Measurements from ENCODE around the gene COX20.
"Not testable (repeated sequence)": the region's sequence is repeated elsewhere in the genome, so short reads cannot be mapped to it uniquely, and the experiment has no call there.

The COX20 gene

GRCh38 chr1:244835276-244836134 lies at the start of gene COX20:
COX20 (plus strand) TSS chr1:244835658; CDS start chr1:244835715, 57 bp downstream.
- peak; percentile 78 to 84 for DNase-seq (ENCODE audit: low read depth in 2 of 2)

- no peak for DNase-seq (ENCODE audit: low read depth in 2 of 2)
These were observed 46.8 kb upstream of the COX20 start for GRCh38 chr1:244788493-244789275.

GRCh38 chr1:244789276-244789580 lies 46.2 kb upstream of the COX20 start:
- no peak for DNase-seq (ENCODE audit: low read depth in 2 of 2)

- no peak for DNase-seq (ENCODE audit: low read depth in 2 of 2)
These were observed 45.7 kb upstream of the COX20 start for GRCh38 chr1:244789731-244790130.

- DNase-seq (ENCODE audit: low read depth in 2 of 2) = no peak
These were observed 44.4 kb upstream of the COX20 start for GRCh38 chr1:244791061-244791460.

GRCh38 chr1:244792188-244792850 lies 43.1 kb upstream of the COX20 start:
- no peak for DNase-seq (ENCODE audit: low read depth in 2 of 2)

- no peak for DNase-seq (ENCODE audit: low read depth in 2 of 2)
These were observed 41.4 kb upstream of the COX20 start for GRCh38 chr1:244794071-244794470.

GRCh38 chr1:244794516-244794915 lies 40.9 kb upstream of the COX20 start:
- not testable (repeated sequence) for DNase-seq (ENCODE audit: low read depth in 2 of 2)

GRCh38 chr1:244796719-244797406 lies 38.6 kb upstream of the COX20 start:
- DNase-seq (ENCODE audit: low read depth in 2 of 2) = peak; percentile 37 to 47

GRCh38 chr1:244800821-244801220 lies 34.6 kb upstream of the COX20 start:
- no peak for DNase-seq (ENCODE audit: low read depth in 2 of 2)

- peak; percentile 19 to 29 for DNase-seq (ENCODE audit: low read depth in 2 of 2)
These were observed 34.2 kb upstream of the COX20 start for GRCh38 chr1:244801246-244801645.

GRCh38 chr1:244802041-244802440 lies 33.4 kb upstream of the COX20 start:
- no peak for DNase-seq (ENCODE audit: low read depth in 2 of 2)

GRCh38 chr1:244802556-244803239 lies 32.8 kb upstream of the COX20 start:
- DNase-seq (ENCODE audit: low read depth in 2 of 2) = no peak

GRCh38 chr1:244804841-244805240 lies 30.6 kb upstream of the COX20 start:
- no peak for DNase-seq (ENCODE audit: low read depth in 2 of 2)

GRCh38 chr1:244807138-244807537 lies 28.3 kb upstream of the COX20 start:
- DNase-seq (ENCODE audit: low read depth in 2 of 2) = no peak

GRCh38 chr1:244810221-244810620 lies 25.2 kb upstream of the COX20 start:
- no peak for DNase-seq (ENCODE audit: low read depth in 2 of 2)

GRCh38 chr1:244813327-244813726 lies 22.1 kb upstream of the COX20 start:
- no peak for DNase-seq (ENCODE audit: low read depth in 2 of 2)

- DNase-seq (ENCODE audit: low read depth in 2 of 2) = no peak
These were observed 19.8 kb upstream of the COX20 start for GRCh38 chr1:244815600-244816099.

GRCh38 chr1:244817415-244817894 lies 18.0 kb upstream of the COX20 start:
- no peak for DNase-seq (ENCODE audit: low read depth in 2 of 2)

GRCh38 chr1:244820131-244820530 lies 15.3 kb upstream of the COX20 start:
- no peak for DNase-seq (ENCODE audit: low read depth in 2 of 2)

- DNase-seq (ENCODE audit: low read depth in 2 of 2) = no peak
These were observed 14.3 kb upstream of the COX20 start for GRCh38 chr1:244821134-244821533.
